Stomach smooth muscle (tissue), 2 donors: ENCODE data around the gene MAPK8IP3.

Experiments
- H3K27ac ChIP-seq: one replicate; pipeline ENCODE4 v1.7.0; 2013; ENCODE audit warnings: mild to moderate bottlenecking, low read length, inconsistent platforms
- H3K27me3 ChIP-seq, 2 donors: one replicate each; pipeline ENCODE4 v1.7.0; 2013; ENCODE audit warnings: low read length in 2 of 2; ENCODE audit not compliant: insufficient read depth in 2 of 2, control insufficient read depth in 1 of 2
- H3K36me3 ChIP-seq, 2 donors: one replicate each; pipeline ENCODE4 v1.7.0; 2013; ENCODE audit warnings: low read length in 2 of 2; ENCODE audit not compliant: control insufficient read depth in 2 of 2, insufficient read depth in 2 of 2
- H3K4me1 ChIP-seq: one replicate; pipeline ENCODE4 v1.7.0; 2013; ENCODE audit warnings: low read length; ENCODE audit not compliant: control insufficient read depth, insufficient read depth
- H3K4me3 ChIP-seq, 2 donors: one replicate each; pipeline ENCODE4 v1.7.0; 2013; ENCODE audit warnings: low read length in 2 of 2
- H3K9ac ChIP-seq, 2 donors: one replicate each; pipeline ENCODE4 v1.7.0; 2013; ENCODE audit warnings: low read length in 2 of 2, mild to moderate bottlenecking in 1 of 2
- H3K9me3 ChIP-seq, 2 donors: one replicate each; pipeline ENCODE4 v1.7.0; 2013; ENCODE audit warnings: low read length in 2 of 2; ENCODE audit not compliant: control insufficient read depth in 2 of 2
- donor health status: healthy.
- donor health status: Pancreatic carcinoma.

MAPK8IP3 gene

GRCh38 chr16:1740234-1740633 lies 34.2 kb downstream of the MAPK8IP3 start:
- Histone ChIP-seq H3K36me3 (peaks cover 10 to 30% of the 10 kb centered on the region in 2 donors), H3K27me3 (no peaks in the 10 kb centered on the region), H3K4me3 (no peak overlapping the region), H3K9ac (no peak overlapping the region), H3K27ac (no peak overlapping the region), H3K4me1 (no peaks in the 10 kb centered on the region), H3K9me3 (no peaks in the 10 kb centered on the region)

- Histone ChIP-seq H3K36me3 (peaks cover 14 to 32% of the 10 kb centered on the region in 2 donors), H3K9ac (no peak overlapping the region), H3K4me1 (no peaks in the 10 kb centered on the region), H3K27me3 (no peaks in the 10 kb centered on the region), H3K27ac (no peak overlapping the region), H3K9me3 (no peaks in the 10 kb centered on the region), H3K4me3 (no peak overlapping the region)
Measured at GRCh38 chr16:1740781-1741490, 34.9 kb downstream of the MAPK8IP3 start.

GRCh38 chr16:1741553-1742165 lies 35.7 kb downstream of the MAPK8IP3 start:
- Histone ChIP-seq H3K9ac (no peak overlapping the region), H3K9me3 (no peaks in the 10 kb centered on the region), H3K4me1 (no peaks in the 10 kb centered on the region), H3K36me3 (peaks cover 14 to 32% of the 10 kb centered on the region in 2 donors), H3K4me3 (no peak overlapping the region), H3K27me3 (no peaks in the 10 kb centered on the region), H3K27ac (no peak overlapping the region)

GRCh38 chr16:1743376-1744337 lies 37.7 kb downstream of the MAPK8IP3 start:
- Histone ChIP-seq H3K36me3 (peaks cover 27 to 48% of the 10 kb centered on the region in 2 donors), H3K4me3 (no peak overlapping the region), H3K9ac (no peak overlapping the region), H3K27me3 (no peaks in the 10 kb centered on the region), H3K4me1 (no peaks in the 10 kb centered on the region), H3K27ac (no peak overlapping the region), H3K9me3 (no peaks in the 10 kb centered on the region)

GRCh38 chr16:1744338-1744840 lies 38.4 kb downstream of the MAPK8IP3 start:
- Histone ChIP-seq H3K4me3 (no peak overlapping the region), H3K9me3 (no peaks in the 10 kb centered on the region), H3K9ac (no peak overlapping the region), H3K36me3 (peaks cover 34 to 56% of the 10 kb centered on the region in 2 donors), H3K4me1 (no peaks in the 10 kb centered on the region), H3K27me3 (no peaks in the 10 kb centered on the region), H3K27ac (no peak overlapping the region)

GRCh38 chr16:1745181-1745899 lies 39.3 kb downstream of the MAPK8IP3 start:
- peaks cover 38 to 58% of the 10 kb centered on the region in 2 donors for H3K36me3 ChIP-seq
- H3K9me3 ChIP-seq, result no peaks in the 10 kb centered on the region
- H3K9ac ChIP-seq, result no peak overlapping the region
- no peaks in the 10 kb centered on the region for H3K4me1 ChIP-seq
- H3K4me3 ChIP-seq, result no peak overlapping the region
- no peak overlapping the region for H3K27ac ChIP-seq
- H3K27me3 ChIP-seq, result no peaks in the 10 kb centered on the region

GRCh38 chr16:1745900-1746692 lies 40.1 kb downstream of the MAPK8IP3 start:
- Histone ChIP-seq H3K27ac (no peak overlapping the region), H3K36me3 (peaks cover 34 to 51% of the 10 kb centered on the region in 2 donors), H3K27me3 (no peaks in the 10 kb centered on the region), H3K4me1 (no peaks in the 10 kb centered on the region), H3K9me3 (no peaks in the 10 kb centered on the region), H3K9ac (no peak overlapping the region), H3K4me3 (no peak overlapping the region)

- no peaks in the 10 kb centered on the region for H3K4me1 ChIP-seq
- peaks cover 34 to 53% of the 10 kb centered on the region in 2 donors for H3K36me3 ChIP-seq
- H3K4me3 ChIP-seq, result no peak overlapping the region
- H3K27me3 ChIP-seq, result no peaks in the 10 kb centered on the region
- no peaks in the 10 kb centered on the region for H3K9me3 ChIP-seq
- H3K27ac ChIP-seq, result no peak overlapping the region
- H3K9ac ChIP-seq, result no peak overlapping the region
Measured at GRCh38 chr16:1746693-1747195, 40.7 kb downstream of the MAPK8IP3 start.

- Histone ChIP-seq H3K9me3 (no peaks in the 10 kb centered on the region), H3K36me3 (peaks cover 36 to 57% of the 10 kb centered on the region in 2 donors), H3K27me3 (no peaks in the 10 kb centered on the region)
Measured at GRCh38 chr16:1747934-1748333, 41.9 kb downstream of the MAPK8IP3 start.

More at GRCh38 chr16:1747934-1748333, 41.9 kb downstream of the MAPK8IP3 start:
- Histone ChIP-seq H3K27ac (no peak overlapping the region), H3K9ac (no peak overlapping the region), H3K4me1 (no peaks in the 10 kb centered on the region), H3K4me3 (no peak overlapping the region)
